SU-DHL-6 (cell line): Measurements from ENCODE around the gene PPARG.

ENCODE experiments used
- EZH2phosphoT487 ChIP-seq: fragments of 200-600 bp; sonication (generic), shearing (Covaris generic); conservative IDR thresholded peaks from 2 replicates; pipeline ENCODE4 v1.6.1; 2018; ENCODE audit warnings: mild to moderate bottlenecking, antibody characterized with exemption, low read length, moderate library complexity, mixed read lengths
- TF ChIP-seq, protein P1 (sequence below): fragments of 200-600 bp; sonication (generic); IDR thresholded peaks from one replicate; pipeline ENCODE4 v1.5.1; 2017; ENCODE audit warnings: antibody characterized with exemption, mild to moderate bottlenecking, low read length, moderate library complexity; ENCODE audit not compliant: insufficient read depth, poor library complexity, severe bottlenecking

GRCh38 chr3:12347301-12347700, 58.4 kb downstream of the PPARG start:
- TF ChIP-seq, protein P1, sequence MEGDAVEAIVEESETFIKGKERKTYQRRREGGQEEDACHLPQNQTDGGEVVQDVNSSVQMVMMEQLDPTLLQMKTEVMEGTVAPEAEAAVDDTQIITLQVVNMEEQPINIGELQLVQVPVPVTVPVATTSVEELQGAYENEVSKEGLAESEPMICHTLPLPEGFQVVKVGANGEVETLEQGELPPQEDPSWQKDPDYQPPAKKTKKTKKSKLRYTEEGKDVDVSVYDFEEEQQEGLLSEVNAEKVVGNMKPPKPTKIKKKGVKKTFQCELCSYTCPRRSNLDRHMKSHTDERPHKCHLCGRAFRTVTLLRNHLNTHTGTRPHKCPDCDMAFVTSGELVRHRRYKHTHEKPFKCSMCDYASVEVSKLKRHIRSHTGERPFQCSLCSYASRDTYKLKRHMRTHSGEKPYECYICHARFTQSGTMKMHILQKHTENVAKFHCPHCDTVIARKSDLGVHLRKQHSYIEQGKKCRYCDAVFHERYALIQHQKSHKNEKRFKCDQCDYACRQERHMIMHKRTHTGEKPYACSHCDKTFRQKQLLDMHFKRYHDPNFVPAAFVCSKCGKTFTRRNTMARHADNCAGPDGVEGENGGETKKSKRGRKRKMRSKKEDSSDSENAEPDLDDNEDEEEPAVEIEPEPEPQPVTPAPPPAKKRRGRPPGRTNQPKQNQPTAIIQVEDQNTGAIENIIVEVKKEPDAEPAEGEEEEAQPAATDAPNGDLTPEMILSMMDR, result no peak
- TF ChIP-seq EZH2phosphoT487, result no peak
